Pancreas (tissue), 10 donors: ENCODE results near the gene RC3H2. TPM values are rescaled to one million over a fixed set of nuclear protein-coding genes. Genes with fewer than 3 reads are reported as not detected.

Source experiments
- ATAC-seq, 4 donors: fragments of 200-7000 bp; cut with Tn5 transposase; one replicate each; pipeline versions ENCODE4 v1.8.0 to v1.9.1; 2020; ENCODE audit warnings: mild to moderate bottlenecking in 4 of 4, moderate library complexity in 4 of 4
- DNase-seq, 6 donors: peaks; one replicate each; pipeline ENCODE4 v3.0.0-alpha.2; 2020
- FAIRE-seq: peaks from 2 replicates; lab custom pipeline; 2012; peaks lifted over from hg19 to GRCh38; lab: Jason Lieb, UNC
- H3K27ac ChIP-seq, 4 donors: fragments of 200-600 bp; sonication (generic); 1 replicate in 3 of 4; 2 replicates in 1 of 4; pipeline versions ENCODE4 v1.5.0 to v1.8.0; 2020
- H3K27me3 ChIP-seq, 4 donors: fragments of 200-600 bp; one replicate each; pipeline ENCODE4 v1.8.0; 2021
- H3K36me3 ChIP-seq, 3 donors: fragments of 200-600 bp; sonication (generic) in 1 of 3; one replicate each; pipeline versions ENCODE4 v1.5.0 to v1.8.0; 2020 to 2021
- H3K4me1 ChIP-seq, 3 donors: fragments of 200-600 bp; one replicate each; pipeline ENCODE4 v1.8.0; 2021
- H3K4me3 ChIP-seq, 4 donors: fragments of 200-600 bp; sonication (generic) in 2 of 4; one replicate each; pipeline versions ENCODE4 v1.5.0 to v1.8.0; 2020 to 2021
- H3K9me3 ChIP-seq, 4 donors: fragments of 200-600 bp; one replicate each; pipeline ENCODE4 v1.8.0; 2021
- CTCF ChIP-seq, 4 donors: fragments of 200-600 bp; sonication (generic) in 3 of 4; IDR thresholded peaks; one replicate each; pipeline versions ENCODE4 v1.5.0 to v1.8.0; 2021; ENCODE audit warnings: antibody characterized with exemption in 4 of 4
- WGBS, 2 donors: extraction: QIAGEN DNeasy Blood & Tissue Kit; methylation state at CpG; one replicate each; pipeline ENCODE4 v1.1.7; 2013; 5-methylcytosine and 5-hydroxymethylcytosine counted together
- intact Hi-C, 3 donors: fragments of 100-400 bp; cut with DNase I; formaldehyde crosslinking; loops; one replicate each; pipeline versions ENCODE4 v1.11.1 to v1.14.2; 2022
- polyA plus RNA-seq, 2 donors: library from polyadenylated mRNA; stranded (reverse); fragments of 200-250 nt; gene quantifications; one replicate each; pipeline ENCODE4 v1.2.3, GENCODE V29; 2013
- total RNA-seq, 6 donors: library from RNA; stranded (reverse); fragmentation: NEBNext Ultra II Directional in 4 of 6; extraction: Animal tissue kit (Norgen Biotek cat#: 25700) in 4 of 6; gene quantifications; one replicate each; pipeline versions ENCODE4 v1.2.1 to v1.2.4, GENCODE V29; 2021 to 2023
- donor health status: healthy with polysubstance abuse.
- donor health status: DM: no; HTN: no; CAD: no; lungs with moderate emphysema.
- donor health status: DM: no; HTN: no; CAD: no.
- donor health status: control.
- donor health status: control.
- donor health status: Bipolar disorder and iron deficiency.
- donor health status: DM: yes; HTN: yes; CAD: no.
- donor health status: DM: no; HTN: no; CAD: no.
- donor health status: DM: no; HTN: no; CAD: no.
- donor health status: DM: yes; HTN: yes; CAD: no.

The RC3H2 gene
- total and polyA plus RNA-seq, 8 donors = 4.1 to 18.7 (median 12.1) TPM

GRCh38 chr9:122936883-122937282, 31.7 kb upstream of the RC3H2 start:
- H3K4me3 ChIP-seq = no peak overlapping the region
- no peaks in the 10 kb centered on the region for H3K9me3 ChIP-seq
- ATAC-seq (no peak), FAIRE-seq (no peak), DNase-seq (no peak)
- 30 to 55% methylated on average over 1 of the region's 1 CpG for WGBS, 2 donors
- intact Hi-C loops = no loop called here
- peaks cover 0 to 13% (median 12%) of the 10 kb centered on the region in 3 donors for H3K4me1 ChIP-seq
- no peaks in the 10 kb centered on the region for H3K27me3 ChIP-seq
- H3K27ac ChIP-seq = no peak overlapping the region
- peaks cover 0 to 10% (median 0%) of the 10 kb centered on the region in 3 donors for H3K36me3 ChIP-seq
- no peak for TF ChIP-seq CTCF (IDR thresholded peaks at IDR 0.05)

GRCh38 chr9:122936464-122936863, 31.3 kb upstream of the RC3H2 start:
- Histone ChIP-seq H3K27me3 (no peaks in the 10 kb centered on the region), H3K9me3 (no peaks in the 10 kb centered on the region), H3K4me3 (no peak overlapping the region), H3K4me1 (peaks cover 0 to 12% (median 12%) of the 10 kb centered on the region in 3 donors), H3K27ac (no peak overlapping the region), H3K36me3 (peaks cover 0 to 10% (median 0%) of the 10 kb centered on the region in 3 donors)
- TF ChIP-seq CTCF (IDR thresholded peaks at IDR 0.05) = no peak
- intact Hi-C loops = no loop called here
- FAIRE-seq (no peak), ATAC-seq (no peak), DNase-seq (no peak)
- 87 to 91% methylated on average over 5 of the region's 5 CpGs for WGBS, 2 donors

GRCh38 chr9:122931226-122932121, 26.3 kb upstream of the RC3H2 start, which contains the start of gene ZBTB26:
Gene ZBTB26, minus strand, starts transcription at chr9:122931512. Its CDS starts 11,578 bp downstream, at chr9:122919934.
- Histone ChIP-seq H3K4me3 (peak within 1 kb of the TSS; percentile 72 to 96 (median 82)), H3K27ac (peak within 1 kb of the TSS; percentile 31 to 70 (median 60)), H3K27me3 (no peaks in the 10 kb centered on the region), H3K36me3 (peaks cover 0 to 3% (median 0%) of the 10 kb centered on the region in 3 donors), H3K9me3 (no peaks in the 10 kb centered on the region), H3K4me1 (peaks cover 0 to 26% (median 22%) of the 10 kb centered on the region in 3 donors)
- peak; percentile 99 to 100 (median 100) for ATAC-seq
- intact Hi-C loops = no loop called here
- FAIRE-seq = no peak
- DNase-seq = peak; percentile 90 to 96 (median 94)
- WGBS, 2 donors = 0% methylated on average over 48 to 51 of the region's 51 CpGs
- TF ChIP-seq CTCF (IDR thresholded peaks at IDR 0.05) = no peak

GRCh38 chr9:122930541-122931225, 25.5 kb upstream of the RC3H2 start:
- Histone ChIP-seq H3K9me3 (no peaks in the 10 kb centered on the region), H3K27ac (peak overlapping the region; percentile 31 to 70 (median 60)), H3K36me3 (no peaks in the 10 kb centered on the region), H3K27me3 (no peaks in the 10 kb centered on the region), H3K4me3 (peak overlapping the region; percentile 72 to 96 (median 82)), H3K4me1 (peaks cover 0 to 26% (median 22%) of the 10 kb centered on the region in 3 donors)
- intact Hi-C loops = no loop called here
- WGBS, 2 donors = 19 to 24% methylated on average over 10 of the region's 10 CpGs
- DNase-seq (no peak), FAIRE-seq (no peak), ATAC-seq (peak in 2 of 4 donors; percentile 8 to 10)
- TF ChIP-seq CTCF (IDR thresholded peaks at IDR 0.05) = no peak
